D341Med (cell line): ENCODE data around the gene VWF.
"Not testable (repeated sequence)": the region's sequence is repeated elsewhere in the genome, so short reads cannot be mapped to it uniquely, and the experiment has no call there.

Experiments
- DNase-seq: peaks from one replicate; pipeline ENCODE4 v3.0.0; 2012; ENCODE audit warnings: low spot score

The VWF gene

DNA sequence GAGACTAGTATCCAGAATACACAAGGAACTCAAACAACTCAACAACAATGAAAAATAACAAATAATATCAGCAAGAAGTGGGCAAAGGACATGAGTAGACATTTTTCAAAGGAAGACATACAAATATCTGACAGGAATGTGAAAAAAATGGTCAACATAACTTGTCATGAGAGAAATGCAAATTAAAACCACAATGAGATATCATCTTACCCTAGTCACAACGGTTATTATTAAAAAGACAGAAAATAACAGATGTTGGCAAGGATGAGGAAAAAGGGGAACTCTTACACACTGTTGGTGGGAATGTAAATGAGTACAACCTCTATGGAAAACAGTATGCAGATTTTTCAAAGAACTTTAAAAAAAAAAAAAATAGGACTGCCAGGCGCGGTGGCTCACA lies 20.4 kb downstream of the VWF start:
- no peak for DNase-seq

DNA sequence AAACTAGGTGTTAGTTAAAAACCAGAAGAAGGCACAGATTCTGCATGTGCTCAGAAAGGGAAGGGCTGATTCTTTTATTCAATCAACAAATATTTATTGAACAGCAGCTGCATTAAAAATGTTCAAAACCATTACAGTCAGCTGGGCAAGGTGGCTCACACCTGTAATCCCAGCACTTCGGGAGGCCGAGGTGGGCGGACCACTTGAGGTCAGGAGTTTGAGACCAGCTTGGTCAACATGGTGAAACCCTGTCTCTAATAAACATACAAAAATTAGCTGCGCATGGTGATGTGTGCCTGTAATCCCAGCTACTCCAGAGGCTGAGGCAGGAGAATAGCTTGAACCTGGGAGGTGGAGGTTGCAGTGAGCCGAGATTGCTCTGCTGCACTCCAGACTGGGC lies 22.4 kb downstream of the VWF start:
- not testable (repeated sequence) for DNase-seq

DNA sequence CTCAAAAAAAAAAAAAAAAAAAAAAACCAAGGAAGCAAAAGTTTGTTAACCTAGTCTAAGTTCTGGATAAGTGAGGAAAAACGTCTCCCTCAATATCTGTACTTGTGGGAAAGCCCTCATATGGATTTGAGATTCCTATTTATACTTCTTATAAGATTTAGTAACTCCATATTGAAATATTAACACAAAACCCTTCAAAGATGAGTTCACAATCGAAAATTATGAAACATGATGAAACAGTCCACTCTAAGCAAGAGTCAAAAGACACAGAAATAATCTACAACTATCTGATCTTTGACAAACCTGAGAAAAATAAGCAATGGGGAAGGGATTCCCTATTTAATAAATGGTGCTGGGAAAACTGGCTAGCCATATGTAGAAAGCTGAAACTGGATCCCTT lies 25.2 kb downstream of the VWF start:
- no peak for DNase-seq

GRCh38 chr12:6097411-6097810 lies 27.1 kb downstream of the VWF start:
- DNase-seq, result no peak

- DNase-seq, result no peak
Measured at GRCh38 chr12:6096527-6096926, 27.9 kb downstream of the VWF start.

GRCh38 chr12:6095269-6095668 lies 29.2 kb downstream of the VWF start:
- DNase-seq, result no peak

DNA sequence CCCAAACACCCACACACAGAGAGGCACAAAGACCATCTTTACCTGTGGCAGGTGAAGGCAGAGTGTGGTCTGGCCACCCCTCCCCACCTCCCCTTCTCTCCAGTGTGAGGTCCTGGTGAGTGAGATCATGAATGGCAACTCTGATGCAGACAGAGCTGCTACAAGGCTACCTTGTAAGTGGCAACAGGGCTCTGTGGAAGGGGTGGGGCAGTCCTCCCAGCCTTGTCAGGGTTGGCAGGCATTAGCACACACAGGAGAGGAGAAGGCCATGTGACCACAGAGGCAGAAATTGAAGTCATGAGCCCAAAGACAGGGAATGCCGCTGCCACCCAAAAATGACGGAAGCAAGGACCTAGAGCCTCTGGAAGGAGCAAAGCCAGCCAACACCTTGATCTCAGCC lies 30.7 kb downstream of the VWF start:
- no peak for DNase-seq

DNA sequence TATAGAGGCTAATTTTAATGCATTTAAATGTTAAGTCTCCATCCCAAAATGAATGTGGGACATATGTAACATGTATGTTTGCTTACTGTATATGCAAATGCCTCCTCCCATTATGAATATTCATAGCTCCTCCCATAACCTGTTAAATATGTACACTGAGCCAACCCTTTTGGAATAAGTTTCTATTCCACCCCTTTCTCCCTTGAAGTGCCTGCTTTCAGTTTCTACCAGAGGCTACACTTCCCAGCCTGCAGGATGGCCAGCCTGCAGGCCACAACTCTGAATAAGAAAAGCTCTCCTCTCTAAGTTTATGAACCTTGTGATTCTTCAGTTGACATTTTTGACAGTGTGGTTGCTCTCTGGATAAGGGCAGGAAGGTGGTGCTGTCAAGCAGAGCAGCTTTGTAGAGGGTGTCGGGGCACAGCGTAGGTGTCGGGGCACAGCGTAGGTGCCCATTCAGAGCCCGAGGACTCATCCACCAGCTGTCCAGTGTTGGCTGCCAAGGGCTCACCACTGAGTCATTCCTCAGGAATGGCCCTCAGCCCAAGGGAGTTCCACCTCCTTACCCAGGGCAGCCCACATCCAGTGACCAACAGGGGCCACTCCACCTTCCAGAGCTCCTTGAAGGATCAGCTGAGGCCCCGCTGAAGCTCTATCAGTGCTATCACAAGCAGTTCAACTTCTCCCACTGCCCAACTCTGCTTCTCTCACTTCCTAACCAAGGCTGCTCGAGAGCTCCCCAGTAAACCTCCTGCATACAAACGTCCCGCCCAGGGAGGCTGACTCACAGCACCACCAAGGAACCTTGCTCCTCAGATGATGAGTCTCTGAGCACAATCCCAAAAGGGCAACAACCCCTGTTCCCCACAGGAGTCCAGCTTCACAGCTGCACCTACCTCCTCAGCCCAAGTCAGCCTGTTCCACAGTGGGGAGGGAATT lies 31.4 kb downstream of the VWF start:
- DNase-seq, result no peak

- DNase-seq, result no peak
Measured at GRCh38 chr12:6091786-6092566, 32.5 kb downstream of the VWF start.

DNA sequence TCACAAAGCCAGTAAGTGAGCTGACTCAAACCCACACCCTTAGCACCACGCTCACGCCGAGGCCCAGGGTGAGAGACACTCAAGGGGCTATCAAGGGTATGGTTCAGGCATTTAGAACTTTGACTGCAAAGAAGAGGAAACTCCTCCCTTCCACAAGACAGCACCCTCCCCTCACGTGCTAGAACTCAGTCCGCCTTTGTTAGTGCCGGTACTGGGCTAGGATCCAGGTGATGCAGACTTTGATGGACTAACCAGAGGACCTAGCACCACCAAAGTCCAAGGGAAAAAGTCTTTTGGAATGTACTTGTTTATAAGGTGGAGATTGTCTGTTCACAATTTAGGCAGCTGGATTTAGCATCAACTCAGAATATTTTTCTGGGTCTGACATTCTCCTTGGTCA lies 33.7 kb downstream of the VWF start:
- DNase-seq, result no peak

GRCh38 chr12:6088921-6089747 lies 35.3 kb downstream of the VWF start:
- DNase-seq, result no peak

- no peak for DNase-seq
Measured at GRCh38 chr12:6086316-6086715, 38.2 kb downstream of the VWF start.

DNA sequence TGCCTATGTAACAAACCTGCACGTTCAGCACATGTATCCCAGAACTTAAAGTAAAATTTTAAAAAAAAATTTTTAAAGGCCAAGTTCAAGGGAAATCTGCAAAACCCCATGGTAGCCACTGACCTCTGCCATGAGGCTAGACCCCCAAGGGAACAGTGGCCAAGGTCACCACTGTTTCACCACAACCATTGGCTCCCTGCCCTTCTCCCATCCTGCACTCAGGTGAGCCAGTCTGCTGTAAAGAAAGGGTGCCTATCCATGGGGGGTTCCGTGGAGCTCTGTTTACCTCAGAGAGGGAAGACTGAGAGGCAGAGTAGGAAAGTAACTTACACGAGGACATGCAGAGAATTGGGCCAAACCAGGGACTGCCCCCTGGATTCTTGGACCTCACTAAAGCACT lies 38.6 kb downstream of the VWF start:
- DNase-seq, result no peak

GRCh38 chr12:6084969-6085450 lies 39.5 kb downstream of the VWF start:
- no peak for DNase-seq

DNA sequence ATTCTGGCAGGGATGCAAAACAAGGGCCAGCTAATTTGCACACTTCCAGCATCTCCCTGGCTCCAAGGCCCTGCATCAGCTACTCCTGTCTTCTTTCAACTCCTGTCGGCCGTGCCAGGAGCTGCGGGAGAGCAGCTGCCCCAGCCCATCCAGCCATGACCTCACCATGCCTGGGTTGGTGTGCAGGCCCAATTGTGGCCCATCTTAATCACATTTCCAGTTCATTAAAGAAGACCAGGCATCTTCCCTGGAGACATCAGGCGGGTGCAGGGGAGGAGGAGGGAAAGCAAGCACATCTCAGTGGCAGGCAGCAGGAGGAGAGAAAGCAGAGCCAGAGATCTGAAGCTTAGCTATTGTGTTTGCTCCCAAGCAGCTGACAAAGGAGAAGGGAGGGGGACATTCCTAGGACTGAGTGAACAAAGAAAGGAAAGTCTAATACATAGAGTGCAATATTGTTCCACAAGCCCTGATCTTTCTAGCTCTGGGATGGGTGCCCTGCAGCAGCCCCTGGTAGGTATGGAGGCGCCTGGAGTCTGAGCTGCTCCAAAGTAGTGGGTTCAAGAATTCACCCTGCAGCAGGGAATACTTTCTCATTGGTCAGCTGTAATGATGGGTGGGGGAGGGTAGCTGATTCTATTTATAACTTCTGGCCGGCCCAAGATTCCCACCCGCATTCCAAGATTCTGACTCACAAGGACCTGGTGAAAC lies 40.1 kb downstream of the VWF start:
- DNase-seq, result no peak

DNA sequence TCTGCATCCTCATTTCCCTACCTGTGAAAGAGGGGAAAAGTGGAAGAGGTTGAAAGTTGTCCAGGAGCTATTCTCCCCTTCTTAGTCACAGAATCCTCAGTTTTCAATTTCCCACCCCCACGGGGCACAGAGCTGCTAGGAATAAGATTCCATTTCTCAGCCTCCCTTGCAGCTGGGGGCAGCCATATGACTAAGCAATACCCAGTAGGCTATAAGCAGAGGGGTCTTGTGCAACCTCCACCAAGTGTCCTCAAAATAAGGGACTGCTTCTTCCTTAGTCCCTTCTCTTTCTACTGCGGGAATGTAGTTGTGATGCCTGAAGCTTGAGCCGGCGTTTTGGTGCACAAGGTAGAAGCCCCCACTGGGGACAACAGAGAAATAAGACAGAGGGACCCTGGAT lies 40.9 kb downstream of the VWF start:
- DNase-seq, result no peak

- DNase-seq, result no peak
Measured at GRCh38 chr12:6082613-6083012, 41.9 kb downstream of the VWF start.

GRCh38 chr12:6080149-6081045 lies 44.1 kb downstream of the VWF start:
- DNase-seq, result no peak

- DNase-seq, result no peak
Measured at GRCh38 chr12:6078398-6079096, 45.9 kb downstream of the VWF start.

DNA sequence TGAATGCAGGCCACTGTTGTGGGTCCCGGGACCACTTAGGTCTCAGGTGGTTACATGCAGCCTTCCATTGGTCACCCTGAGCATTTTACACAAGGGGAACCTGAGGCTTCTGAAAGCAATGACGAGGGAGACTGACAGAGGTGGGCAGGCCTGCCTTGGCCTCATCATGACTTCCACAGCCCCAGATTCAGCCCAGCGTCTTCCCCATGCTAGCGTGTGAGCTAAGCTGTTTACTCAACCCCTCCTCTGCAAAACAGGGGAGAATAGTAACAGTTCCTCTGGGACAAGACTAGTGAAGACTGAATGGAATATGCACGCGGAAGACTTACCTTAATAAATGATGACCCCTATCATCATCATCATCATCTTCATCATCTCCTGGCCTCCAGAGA lies 46.8 kb downstream of the VWF start:
- DNase-seq, result no peak
